ENCODE measurements around the gene CFAP77. TPM values are rescaled to one million over a fixed set of nuclear protein-coding genes. Genes with fewer than 3 reads are reported as not detected.

The CFAP77 gene
- total and polyA plus RNA-seq, 10 of the 15 experiments (the other 5 are each of a cell fraction or from before 2014, with no cell fraction given) = 0.33 TPM; not detected in 9

DNA sequence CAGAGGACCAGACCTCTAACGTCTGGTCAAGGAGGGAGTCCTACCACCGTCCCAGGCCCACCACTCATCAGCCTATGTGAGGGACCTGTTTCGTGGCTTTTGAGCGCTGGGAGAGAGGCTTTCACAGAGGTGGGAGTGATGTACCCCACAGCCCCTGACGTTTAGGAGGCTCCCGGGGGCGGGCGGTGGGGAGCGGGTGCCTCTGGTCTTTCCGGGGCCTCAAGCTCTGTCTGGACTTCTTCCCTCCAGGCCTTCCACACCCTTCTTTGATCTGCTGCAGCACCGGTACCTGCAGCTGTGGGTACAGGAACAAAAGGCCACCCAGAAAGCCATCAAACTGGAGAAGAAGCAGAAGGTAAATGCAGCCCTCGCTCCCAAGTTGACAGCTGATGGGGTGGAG lies 127.3 kb downstream of the CFAP77 start (continued):
- TF ChIP-seq ZNF687 (IDR thresholded peaks at IDR 0.05) (no peak), ZSCAN29 (IDR thresholded peaks at IDR 0.05) (no peak), YY1 (IDR thresholded peaks at IDR 0.05; ENCODE audit: low read depth, low read length) (no peak), KDM1A (IDR thresholded peaks at IDR 0.05; ENCODE audit: borderline replicate concordance) (no peak), GATAD2B (conservative IDR thresholded peaks at IDR 0.05; ENCODE audit: low read depth) (no peak), ZBTB11 (CRISPR knock-in tag; IDR thresholded peaks at IDR 0.05) (no peak), EZH2 (IDR thresholded peaks at IDR 0.05; ENCODE audit: borderline replicate concordance, control insufficient read depth, low read depth, low read length) (no peak), RUNX3 (IDR thresholded peaks at IDR 0.05; ENCODE audit: low read length) (no peak)
- TF ChIP-seq, protein P1, sequence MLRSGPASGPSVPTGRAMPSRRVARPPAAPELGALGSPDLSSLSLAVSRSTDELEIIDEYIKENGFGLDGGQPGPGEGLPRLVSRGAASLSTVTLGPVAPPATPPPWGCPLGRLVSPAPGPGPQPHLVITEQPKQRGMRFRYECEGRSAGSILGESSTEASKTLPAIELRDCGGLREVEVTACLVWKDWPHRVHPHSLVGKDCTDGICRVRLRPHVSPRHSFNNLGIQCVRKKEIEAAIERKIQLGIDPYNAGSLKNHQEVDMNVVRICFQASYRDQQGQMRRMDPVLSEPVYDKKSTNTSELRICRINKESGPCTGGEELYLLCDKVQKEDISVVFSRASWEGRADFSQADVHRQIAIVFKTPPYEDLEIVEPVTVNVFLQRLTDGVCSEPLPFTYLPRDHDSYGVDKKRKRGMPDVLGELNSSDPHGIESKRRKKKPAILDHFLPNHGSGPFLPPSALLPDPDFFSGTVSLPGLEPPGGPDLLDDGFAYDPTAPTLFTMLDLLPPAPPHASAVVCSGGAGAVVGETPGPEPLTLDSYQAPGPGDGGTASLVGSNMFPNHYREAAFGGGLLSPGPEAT (IDR thresholded peaks at IDR 0.05; ENCODE audit: low read depth) = no peak
